Neural progenitor cell (in vitro differentiated cells): ENCODE data around the gene C19orf25. TPM values are rescaled to one million over a fixed set of nuclear protein-coding genes. Genes with fewer than 3 reads are reported as not detected.
A peak's percentile ranks its signal among the peaks of the same experiment; 100 is the strongest.

ENCODE experiments used
- DNase-seq: peaks from one replicate; pipeline ENCODE4 v3.0.0-alpha.2; 2016; ENCODE audit warnings: low spot score
- H2AFZ ChIP-seq: fragments of 200-600 bp; sonication (generic); replicated peaks from 2 replicates; pipeline ENCODE4 v1.6.1; 2016; ENCODE audit warnings: antibody characterized with exemption
- H3F3A ChIP-seq: fragments of 200-600 bp; sonication (generic); 2 replicates; pipeline ENCODE4 v1.6.1; 2016; ENCODE audit warnings: antibody characterized with exemption, low read depth
- H3K27ac ChIP-seq: fragments of 200-600 bp; sonication (generic); 2 replicates; pipeline ENCODE4 v1.5.1; 2016; ENCODE audit warnings: mild to moderate bottlenecking
- H3K27me3 ChIP-seq: fragments of 200-600 bp; sonication (generic); 2 replicates; pipeline ENCODE4 v1.6.1; 2016; ENCODE audit warnings: mild to moderate bottlenecking, moderate library complexity
- H3K36me3 ChIP-seq: fragments of 200-600 bp; sonication (generic); 2 replicates; pipeline ENCODE4 v1.5.1; 2016
- H3K4me1 ChIP-seq: fragments of 200-600 bp; sonication (generic); 2 replicates; pipeline ENCODE4 v1.6.1; 2016; ENCODE audit warnings: mixed run types
- H3K4me2 ChIP-seq: fragments of 200-600 bp; sonication (generic); 2 replicates; pipeline ENCODE4 v1.6.1; 2016
- H3K4me3 ChIP-seq: fragments of 200-600 bp; sonication (generic); 2 replicates; pipeline ENCODE4 v1.5.1; 2016
- H3K79me2 ChIP-seq: fragments of 200-600 bp; sonication (generic); 2 replicates; pipeline ENCODE4 v1.6.1; 2016; ENCODE audit warnings: low read depth
- H3K9ac ChIP-seq: fragments of 200-600 bp; sonication (generic); 2 replicates; pipeline ENCODE4 v1.6.1; 2016
- H3K9me3 ChIP-seq: fragments of 200-600 bp; sonication (generic); 2 replicates; pipeline ENCODE4 v1.5.1; 2016; ENCODE audit warnings: low read depth
- H4K20me1 ChIP-seq: fragments of 200-600 bp; sonication (generic); 2 replicates; pipeline ENCODE4 v1.6.1; 2016; ENCODE audit warnings: low read depth
- H3K27ac Mint-ChIP-seq: 3 replicates; pipeline ENCODE4 v1.8.0; 2021; ENCODE audit warnings: mixed read lengths
- H3K27me3 Mint-ChIP-seq: 2 replicates; pipeline ENCODE4 v1.8.0; 2022; ENCODE audit warnings: low read depth, mild to moderate bottlenecking, inconsistent platforms, moderate library complexity, mixed read lengths; ENCODE audit not compliant: insufficient read depth
- H3K36me3 Mint-ChIP-seq: 3 replicates; pipeline ENCODE4 v1.8.0; 2021; ENCODE audit warnings: mixed read lengths
- H3K4me1 Mint-ChIP-seq: 3 replicates; pipeline ENCODE4 v1.8.0; 2021; ENCODE audit warnings: mixed read lengths
- H3K4me3 Mint-ChIP-seq: 3 replicates; pipeline ENCODE4 v1.8.0; 2021; ENCODE audit warnings: mild to moderate bottlenecking, moderate library complexity, mixed read lengths
- H3K9me3 Mint-ChIP-seq: 3 replicates; pipeline ENCODE4 v1.8.0; 2020; ENCODE audit warnings: mixed read lengths
- EZH2 ChIP-seq: fragments of 200-600 bp; sonication (generic); IDR thresholded peaks from 2 replicates; pipeline ENCODE4 v1.6.1; 2017; ENCODE audit warnings: antibody characterized with exemption, mild to moderate bottlenecking, moderate library complexity
- EZH2phosphoT487 ChIP-seq: fragments of 200-600 bp; sonication (generic); IDR thresholded peaks from 2 replicates; pipeline ENCODE4 v1.6.1; 2017; ENCODE audit warnings: antibody characterized with exemption
- total RNA-seq: library from RNA; depleted of rRNA; stranded (reverse); fragments of >200 nt; gene quantifications from 2 replicates; pipeline ENCODE4 v1.2.3, GENCODE V29; 2015; ENCODE audit warnings: low replicate concordance
- TF ChIP-seq, protein P1 (sequence below): fragments of 200-600 bp; sonication (generic); IDR thresholded peaks from 2 replicates; pipeline ENCODE4 v1.5.1; 2017; ENCODE audit warnings: antibody characterized with exemption, mild to moderate bottlenecking

Gene C19orf25
- total RNA-seq, result 14.4 and 40.4 TPM in 2 replicates

DNA sequence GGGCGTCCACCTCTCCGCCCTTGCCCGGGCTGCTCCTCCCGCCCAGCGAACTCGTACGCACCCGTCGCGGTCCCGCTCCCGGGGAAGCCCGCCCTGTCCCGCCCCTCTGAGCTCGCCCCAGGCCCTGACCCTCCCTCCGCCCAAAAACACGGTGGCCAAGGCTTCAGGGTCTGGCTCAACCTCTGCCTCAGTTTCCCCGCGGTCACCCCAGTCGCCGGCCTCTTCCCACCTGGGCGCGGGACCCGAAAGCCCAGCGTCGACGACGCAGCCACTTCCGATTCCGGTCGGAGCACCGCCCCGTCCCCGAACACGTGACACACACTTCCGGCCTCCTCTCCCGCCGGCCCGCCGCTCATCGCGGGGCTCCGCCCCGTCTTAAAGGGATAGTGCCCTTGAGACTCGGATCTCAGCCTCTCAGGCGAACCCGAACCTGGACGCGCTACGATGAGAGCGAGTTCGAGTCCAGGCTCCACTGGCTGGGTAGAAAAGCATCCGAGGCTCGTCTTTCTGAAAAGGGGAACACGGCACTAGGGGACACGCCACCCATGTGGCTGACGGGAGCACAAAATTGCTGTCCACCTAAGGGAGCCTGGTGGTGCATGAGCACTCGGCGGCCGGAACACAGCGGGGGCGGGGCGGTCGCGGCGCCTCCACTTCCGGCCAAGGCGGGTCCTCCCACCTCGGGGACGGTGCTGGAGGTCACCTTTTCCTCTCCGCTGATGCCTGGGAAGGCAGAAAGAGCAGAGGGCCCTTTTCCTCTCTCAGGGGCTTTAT, at the start of gene C19orf25:
C19orf25 (minus strand) TSS at position 282 of the 774 bp plus-strand sequence. CDS start 312 bp downstream, outside the sequence.
- Histone ChIP-seq H3F3A (peaks cover 13% of the 10 kb centered on the region), H3K4me3 (peak within 1 kb of the TSS; percentile 76), H3K79me2 (peaks cover 29% of the 10 kb centered on the region), H3K9ac (peak within 1 kb of the TSS; percentile 5), H3K9me3 (no peaks in the 10 kb centered on the region), H4K20me1 (peaks cover 48% of the 10 kb centered on the region), H3K4me2 (peak within 1 kb of the TSS; percentile 97), H3K27ac (no peak within 1 kb of the TSS), H3K36me3 (no peaks in the 10 kb centered on the region), H2AFZ (peak within 1 kb of the TSS; percentile 99), H3K4me1 (peaks cover 7% of the 10 kb centered on the region), H3K27me3 (peaks cover 1% of the 10 kb centered on the region)
- Mint-ChIP-seq H3K4me3 (peak within 1 kb of the TSS; percentile 98), H3K4me1 (peaks cover 9% of the 10 kb centered on the region), H3K27ac (peak within 1 kb of the TSS; percentile 95), H3K27me3 (peaks cover 2% of the 10 kb centered on the region), H3K36me3 (no peaks in the 10 kb centered on the region), H3K9me3 (no peaks in the 10 kb centered on the region)
- DNase-seq, result peak; percentile 98
- TF ChIP-seq EZH2, result peak; percentile 34
- TF ChIP-seq EZH2phosphoT487, result no peak

DNA sequence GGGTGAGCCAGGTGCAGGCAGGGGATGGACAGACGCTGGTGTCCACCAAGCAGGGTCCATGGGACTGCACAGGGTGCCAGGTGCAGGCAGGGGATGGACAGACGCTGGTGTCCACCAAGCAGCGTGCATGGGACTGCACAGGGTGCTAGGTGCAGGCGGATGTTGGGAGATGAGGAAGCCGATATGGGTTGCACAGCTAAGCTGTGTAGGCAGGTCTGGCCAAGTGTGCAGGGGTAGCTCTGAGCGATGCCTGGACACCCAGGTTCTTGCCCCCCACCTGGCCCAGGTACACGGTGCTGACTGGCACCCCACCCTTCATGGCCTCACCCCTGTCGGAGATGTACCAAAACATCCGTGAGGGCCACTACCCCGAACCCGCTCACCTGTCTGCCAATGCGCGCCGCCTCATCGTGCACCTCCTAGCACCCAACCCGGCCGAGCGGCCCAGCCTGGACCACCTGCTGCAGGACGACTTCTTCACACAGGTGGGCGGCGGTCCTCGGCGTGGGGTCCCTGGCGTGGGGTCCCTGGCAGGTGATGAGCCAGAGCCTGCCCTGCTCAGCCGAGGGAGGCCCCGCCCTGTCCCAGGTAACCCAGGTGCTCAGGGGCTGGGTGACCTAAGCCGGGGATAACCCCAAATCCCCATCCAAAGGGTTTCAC, 48.8 kb upstream of the C19orf25 start:
- Histone ChIP-seq H2AFZ (no peak overlapping the region), H3K79me2 (no peaks in the 10 kb centered on the region), H4K20me1 (peaks cover 10% of the 10 kb centered on the region), H3F3A (peaks cover 11% of the 10 kb centered on the region), H3K9ac (no peak overlapping the region), H3K9me3 (no peaks in the 10 kb centered on the region), H3K27ac (no peak overlapping the region), H3K4me3 (no peak overlapping the region), H3K4me2 (no peak overlapping the region), H3K4me1 (no peaks in the 10 kb centered on the region), H3K27me3 (peaks cover 51% of the 10 kb centered on the region), H3K36me3 (no peaks in the 10 kb centered on the region)
- peaks cover 29% of the 10 kb centered on the region for H3K27me3 Mint-ChIP-seq
- no peak overlapping the region for H3K27ac Mint-ChIP-seq
- DNase-seq, result no peak
- H3K4me1 Mint-ChIP-seq, result peaks cover 7% of the 10 kb centered on the region
- peak overlapping the region; percentile 46 for H3K4me3 Mint-ChIP-seq
- H3K36me3 Mint-ChIP-seq, result peaks cover 5% of the 10 kb centered on the region
- peaks cover 6% of the 10 kb centered on the region for H3K9me3 Mint-ChIP-seq
- TF ChIP-seq, protein P1, sequence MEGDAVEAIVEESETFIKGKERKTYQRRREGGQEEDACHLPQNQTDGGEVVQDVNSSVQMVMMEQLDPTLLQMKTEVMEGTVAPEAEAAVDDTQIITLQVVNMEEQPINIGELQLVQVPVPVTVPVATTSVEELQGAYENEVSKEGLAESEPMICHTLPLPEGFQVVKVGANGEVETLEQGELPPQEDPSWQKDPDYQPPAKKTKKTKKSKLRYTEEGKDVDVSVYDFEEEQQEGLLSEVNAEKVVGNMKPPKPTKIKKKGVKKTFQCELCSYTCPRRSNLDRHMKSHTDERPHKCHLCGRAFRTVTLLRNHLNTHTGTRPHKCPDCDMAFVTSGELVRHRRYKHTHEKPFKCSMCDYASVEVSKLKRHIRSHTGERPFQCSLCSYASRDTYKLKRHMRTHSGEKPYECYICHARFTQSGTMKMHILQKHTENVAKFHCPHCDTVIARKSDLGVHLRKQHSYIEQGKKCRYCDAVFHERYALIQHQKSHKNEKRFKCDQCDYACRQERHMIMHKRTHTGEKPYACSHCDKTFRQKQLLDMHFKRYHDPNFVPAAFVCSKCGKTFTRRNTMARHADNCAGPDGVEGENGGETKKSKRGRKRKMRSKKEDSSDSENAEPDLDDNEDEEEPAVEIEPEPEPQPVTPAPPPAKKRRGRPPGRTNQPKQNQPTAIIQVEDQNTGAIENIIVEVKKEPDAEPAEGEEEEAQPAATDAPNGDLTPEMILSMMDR, result no peak
- TF ChIP-seq EZH2 (no peak), EZH2phosphoT487 (no peak)

DNA sequence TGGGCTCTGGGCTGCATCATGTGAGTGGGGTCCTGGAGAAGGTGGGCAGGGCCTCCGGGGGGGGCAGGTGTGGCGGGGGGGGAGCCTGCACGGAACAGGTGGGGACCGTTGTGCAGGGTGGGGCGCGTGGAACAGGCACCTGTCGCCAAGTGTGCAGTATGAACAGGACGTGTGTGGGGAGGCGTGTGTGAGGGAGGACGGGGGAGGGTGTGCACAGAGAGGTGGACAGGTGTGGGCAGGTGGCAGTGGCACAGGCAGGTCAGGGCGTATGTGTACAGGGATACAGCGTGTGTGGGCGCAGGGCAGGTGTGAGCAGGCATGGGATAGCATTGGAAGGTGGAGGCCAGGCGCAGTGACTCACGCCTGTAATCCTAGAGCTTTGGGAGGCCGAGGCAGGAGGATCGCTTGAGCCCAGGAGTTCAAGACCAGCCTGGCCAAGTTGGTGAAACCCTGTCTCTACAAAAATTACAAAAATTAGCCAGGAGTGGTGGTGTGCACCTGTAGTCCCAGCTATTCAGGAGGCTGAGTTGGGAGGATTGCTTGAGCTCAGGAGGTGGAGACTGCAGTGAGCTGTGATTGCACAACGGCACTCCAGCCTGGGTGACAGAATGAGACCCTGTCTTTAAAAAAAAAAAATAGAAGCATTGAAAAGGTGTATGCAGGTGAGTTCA, 48.1 kb upstream of the C19orf25 start:
- H3K4me2 ChIP-seq, result no peak overlapping the region
- peaks cover 5% of the 10 kb centered on the region for H3K36me3 Mint-ChIP-seq
- peaks cover 7% of the 10 kb centered on the region for H3K4me1 Mint-ChIP-seq
- H3K27me3 Mint-ChIP-seq, result peaks cover 31% of the 10 kb centered on the region
- peaks cover 6% of the 10 kb centered on the region for H3K9me3 Mint-ChIP-seq
- H3K36me3 ChIP-seq, result no peaks in the 10 kb centered on the region
- peaks cover 58% of the 10 kb centered on the region for H3K27me3 ChIP-seq
- H3K9me3 ChIP-seq, result no peaks in the 10 kb centered on the region
- H3F3A ChIP-seq, result peaks cover 18% of the 10 kb centered on the region
- no peak overlapping the region for H3K4me3 ChIP-seq
- H3K4me3 Mint-ChIP-seq, result peak overlapping the region; percentile 64
- no peaks in the 10 kb centered on the region for H3K4me1 ChIP-seq
- no peak for DNase-seq
- H4K20me1 ChIP-seq, result peaks cover 13% of the 10 kb centered on the region
- H3K27ac ChIP-seq, result no peak overlapping the region
- TF ChIP-seq, protein P1, result no peak
- TF ChIP-seq EZH2 (no peak), EZH2phosphoT487 (no peak)
- no peak overlapping the region for H3K9ac ChIP-seq
- no peak overlapping the region for H2AFZ ChIP-seq
- no peaks in the 10 kb centered on the region for H3K79me2 ChIP-seq
- no peak overlapping the region for H3K27ac Mint-ChIP-seq
